Liver (tissue), 9 donors: ENCODE results near the gene CCDC88C. TPM values are rescaled to one million over a fixed set of nuclear protein-coding genes. Genes with fewer than 3 reads are reported as not detected.

ENCODE experiments used
- DNase-seq: peaks from one replicate; pipeline ENCODE4 v3.0.0-alpha.2; 2017; ENCODE audit warnings: low spot score
- H3K27ac ChIP-seq, 2 donors: one replicate each; pipeline ENCODE4 v1.7.0; 2013; ENCODE audit warnings: inconsistent platforms in 2 of 2, low read length in 2 of 2, control low read depth in 1 of 2, low read depth in 1 of 2, mild to moderate bottlenecking in 1 of 2
- H3K27me3 ChIP-seq, 4 donors: one replicate each; pipeline versions ENCODE4 v1.6.1 to v1.7.0; 2013; ENCODE audit warnings: low read length in 3 of 4, inconsistent platforms in 1 of 4, mild to moderate bottlenecking in 1 of 4, moderate library complexity in 1 of 4; ENCODE audit not compliant: control insufficient read depth in 4 of 4, insufficient read depth in 4 of 4
- H3K36me3 ChIP-seq, 4 donors: one replicate each; pipeline versions ENCODE4 v1.6.1 to v1.7.0; 2013; ENCODE audit warnings: low read length in 3 of 4, mild to moderate bottlenecking in 3 of 4, low read depth in 1 of 4, moderate library complexity in 1 of 4; ENCODE audit not compliant: control insufficient read depth in 4 of 4, insufficient read depth in 3 of 4
- H3K4me1 ChIP-seq, 4 donors: one replicate each; pipeline versions ENCODE4 v1.6.1 to v1.7.0; 2013; ENCODE audit warnings: low read length in 3 of 4, mild to moderate bottlenecking in 3 of 4, moderate library complexity in 1 of 4; ENCODE audit not compliant: control insufficient read depth in 4 of 4, insufficient read depth in 4 of 4
- H3K4me3 ChIP-seq, 3 donors: one replicate each; pipeline versions ENCODE4 v1.6.1 to v1.7.0; 2013; ENCODE audit warnings: low read length in 3 of 3, control low read depth in 1 of 3, low read depth in 1 of 3, mild to moderate bottlenecking in 1 of 3
- H3K9ac ChIP-seq, 2 donors: one replicate each; pipeline ENCODE4 v1.7.0; 2013; ENCODE audit warnings: low read length in 2 of 2, mild to moderate bottlenecking in 2 of 2, moderate library complexity in 2 of 2, control low read depth in 1 of 2, low read depth in 1 of 2
- H3K9me3 ChIP-seq, 4 donors: one replicate each; pipeline versions ENCODE4 v1.6.1 to v1.7.0; 2013; ENCODE audit warnings: low read length in 3 of 4; ENCODE audit not compliant: control insufficient read depth in 4 of 4
- ATF3 ChIP-seq: IDR thresholded peaks from 2 replicates; pipeline ENCODE4 v1.6.1; 2016; ENCODE audit warnings: antibody characterized with exemption
- CTCF ChIP-seq: fragments of 150-350 bp; IDR thresholded peaks from 2 replicates; pipeline ENCODE4 v1.5.1; 2017; ENCODE audit warnings: improper control_type of control experiment, low read depth, low read length; ENCODE audit not compliant: missing input control
- EGR1 ChIP-seq, 2 donors: IDR thresholded peaks; 2 replicates each; pipeline ENCODE4 v1.6.1; 2016 to 2018; ENCODE audit warnings: antibody characterized with exemption in 2 of 2, low read depth in 2 of 2
- FOXA1 ChIP-seq: IDR thresholded peaks from 2 replicates; pipeline ENCODE4 v1.6.1; 2016; ENCODE audit warnings: antibody characterized with exemption
- FOXA2 ChIP-seq: IDR thresholded peaks from 2 replicates; pipeline ENCODE4 v1.6.1; 2016; ENCODE audit warnings: antibody characterized with exemption
- GABPA ChIP-seq, 2 donors: IDR thresholded peaks in 1 of 2; conservative IDR thresholded peaks in 1 of 2; 2 replicates each; pipeline ENCODE4 v1.6.1; 2016; ENCODE audit warnings: antibody characterized with exemption in 2 of 2, mild to moderate bottlenecking in 1 of 2, moderate library complexity in 1 of 2
- HNF4A ChIP-seq, 2 donors: conservative IDR thresholded peaks; 2 replicates each; pipeline ENCODE4 v1.6.1; 2016; ENCODE audit warnings: antibody characterized with exemption in 2 of 2, mild to moderate bottlenecking in 2 of 2
- HNF4G ChIP-seq: IDR thresholded peaks from 2 replicates; pipeline ENCODE4 v1.6.1; 2016; ENCODE audit warnings: antibody characterized with exemption
- JUND ChIP-seq, 2 donors: IDR thresholded peaks; 2 replicates each; pipeline ENCODE4 v1.6.1; 2016; ENCODE audit warnings: antibody characterized with exemption in 2 of 2
- MAX ChIP-seq: IDR thresholded peaks from 2 replicates; pipeline ENCODE4 v1.6.1; 2016; ENCODE audit warnings: antibody characterized with exemption
- NR2F2 ChIP-seq: IDR thresholded peaks from 2 replicates; pipeline ENCODE4 v1.6.1; 2016; ENCODE audit warnings: antibody characterized with exemption
- RAD21 ChIP-seq, 2 donors: IDR thresholded peaks; 2 replicates each; pipeline ENCODE4 v1.6.1; 2016; ENCODE audit warnings: antibody characterized with exemption in 2 of 2, mild to moderate bottlenecking in 2 of 2
- REST ChIP-seq: IDR thresholded peaks from 2 replicates; pipeline ENCODE4 v1.6.1; 2016; ENCODE audit warnings: antibody characterized with exemption, mild to moderate bottlenecking
- RXRA ChIP-seq, 2 donors: IDR thresholded peaks; 2 replicates each; pipeline ENCODE4 v1.6.1; 2017 to 2018; ENCODE audit warnings: antibody characterized with exemption in 2 of 2, mild to moderate bottlenecking in 1 of 2
- SP1 ChIP-seq: IDR thresholded peaks from 2 replicates; pipeline ENCODE4 v1.6.1; 2018; ENCODE audit warnings: antibody characterized with exemption, mild to moderate bottlenecking
- TAF1 ChIP-seq: conservative IDR thresholded peaks from 2 replicates; pipeline ENCODE4 v1.6.1; 2016; ENCODE audit warnings: antibody characterized with exemption, mild to moderate bottlenecking
- YY1 ChIP-seq: IDR thresholded peaks from 2 replicates; pipeline ENCODE4 v1.6.1; 2016; ENCODE audit warnings: antibody characterized with exemption, mild to moderate bottlenecking
- ZBTB33 ChIP-seq: IDR thresholded peaks from 2 replicates; pipeline ENCODE4 v1.6.1; 2016; ENCODE audit warnings: antibody characterized with exemption
- WGBS: extraction: QIAGEN DNeasy Blood & Tissue Kit; methylation state at CpG from one replicate; pipeline ENCODE4 v1.1.7; 2013; 5-methylcytosine and 5-hydroxymethylcytosine counted together
- polyA plus RNA-seq, 2 donors: library from polyadenylated mRNA; stranded (reverse) in 1 of 2; unstranded in 1 of 2; fragments of 200-250 nt in 1 of 2; fragments of >200 nt in 1 of 2; fragmentation: Nextera tagmentation in 1 of 2; extraction: Ambion mirVana in 1 of 2; gene quantifications; one replicate each; pipeline versions ENCODE4 v1.2.1 to v1.2.3, GENCODE V29; 2013 to 2015
- total RNA-seq, 2 donors: library from RNA; depleted of rRNA; stranded (reverse); fragments of >200 nt; gene quantifications; one replicate each; pipeline ENCODE4 v1.2.3, GENCODE V29; 2014
- donor health status: healthy.
- donor health status: healthy.
- donor health status: healthy.
- donor health status: healthy.
- donor health status: healthy.

CCDC88C gene
- total and polyA plus RNA-seq, 4 donors: 1.3 to 10.8 (median 4.0) TPM

GRCh38 chr14:91321131-91321530, 96.5 kb downstream of the CCDC88C start:
- Histone ChIP-seq H3K27me3 (no peaks in the 10 kb centered on the region), H3K36me3 (peaks cover 0 to 16% (median 0%) of the 10 kb centered on the region in 4 donors), H3K9ac (no peak overlapping the region), H3K27ac (no peak overlapping the region), H3K4me1 (peaks cover 0 to 10% (median 3%) of the 10 kb centered on the region in 4 donors), H3K9me3 (no peaks in the 10 kb centered on the region), H3K4me3 (no peak overlapping the region)
- WGBS: 90% methylated on average over 12 of the region's 12 CpGs
- TF ChIP-seq GABPA (IDR thresholded peaks at IDR 0.05 in 1 of 2, conservative IDR thresholded peaks at IDR 0.05 in 1 of 2) (no peak), JUND (IDR thresholded peaks at IDR 0.05) (no peak), EGR1 (IDR thresholded peaks at IDR 0.05; ENCODE audit: low read depth in 2 of 2) (no peak), HNF4A (conservative IDR thresholded peaks at IDR 0.05) (no peak), SP1 (no peak), YY1 (no peak), ZBTB33 (no peak), CTCF (no peak), RAD21 (IDR thresholded peaks at IDR 0.05) (no peak), ATF3 (no peak), NR2F2 (no peak), REST (no peak), FOXA1 (no peak), FOXA2 (no peak), TAF1 (no peak), HNF4G (no peak)
- DNase-seq: no peak

- 97% methylated on average over 9 of the region's 9 CpGs for WGBS
- DNase-seq: no peak
- H3K27ac ChIP-seq: no peak overlapping the region
- H3K4me1 ChIP-seq: peaks cover 0 to 10% (median 3%) of the 10 kb centered on the region in 4 donors
- no peaks in the 10 kb centered on the region for H3K9me3 ChIP-seq
- peaks cover 0 to 19% (median 1%) of the 10 kb centered on the region in 4 donors for H3K36me3 ChIP-seq
- no peak overlapping the region for H3K4me3 ChIP-seq
- H3K27me3 ChIP-seq: no peaks in the 10 kb centered on the region
- no peak overlapping the region for H3K9ac ChIP-seq
- TF ChIP-seq HNF4G (no peak), TAF1 (no peak), YY1 (no peak), JUND (IDR thresholded peaks at IDR 0.05) (no peak), SP1 (no peak), FOXA1 (no peak), ATF3 (no peak), CTCF (no peak), RXRA (IDR thresholded peaks at IDR 0.05) (no peak), MAX (no peak), REST (no peak), GABPA (IDR thresholded peaks at IDR 0.05 in 1 of 2, conservative IDR thresholded peaks at IDR 0.05 in 1 of 2) (no peak)
Observed at GRCh38 chr14:91320266-91320665, 97.4 kb downstream of the CCDC88C start.
